Keratinocyte (primary cell): ENCODE results near the gene REV1. TPM values are rescaled to one million over a fixed set of nuclear protein-coding genes. Genes with fewer than 3 reads are reported as not detected.
A peak's percentile ranks its signal among the peaks of the same experiment; 100 is the strongest.

ENCODE experiments used
- DNase-seq: peaks from one replicate; pipeline ENCODE4 v3.0.0-alpha.2; 2011; ENCODE audit warnings: low read depth, missing footprints, low spot score
- FAIRE-seq: peaks from 2 replicates; lab custom pipeline; 2011; peaks lifted over from hg19 to GRCh38; lab: Jason Lieb, UNC
- H2AFZ ChIP-seq: 2 replicates; pipeline ENCODE4 v1.6.0; 2012; ENCODE audit warnings: low read length, control low read depth, inconsistent platforms; ENCODE audit not compliant: control insufficient read depth
- H3K27ac ChIP-seq: 2 replicates; pipeline ENCODE4 v1.5.1; 2011; ENCODE audit warnings: low read length; ENCODE audit not compliant: control insufficient read depth, insufficient read depth
- H3K27me3 ChIP-seq: 3 replicates; pipeline ENCODE4 v1.6.0; 2011; ENCODE audit warnings: low read length; ENCODE audit not compliant: control insufficient read depth, insufficient read depth; ENCODE audit errors: extremely low read depth
- H3K36me3 ChIP-seq, 2 experiments: 2 replicates in 1 of 2; 3 replicates in 1 of 2; pipeline ENCODE4 v1.5.1; 2011; ENCODE audit warnings: low read length in 2 of 2, mild to moderate bottlenecking in 1 of 2; ENCODE audit not compliant: control insufficient read depth in 2 of 2, insufficient read depth in 2 of 2; ENCODE audit errors: extremely low read depth in 1 of 2
- H3K4me1 ChIP-seq: 3 replicates; pipeline ENCODE4 v1.5.1; 2011; ENCODE audit warnings: low read length; ENCODE audit not compliant: control insufficient read depth, insufficient read depth; ENCODE audit errors: extremely low read depth
- H3K4me2 ChIP-seq: 3 replicates; pipeline ENCODE4 v1.6.0; 2011; ENCODE audit warnings: low read depth, low read length; ENCODE audit not compliant: control insufficient read depth, insufficient read depth; ENCODE audit errors: extremely low read depth
- H3K4me3 ChIP-seq, 3 experiments: fragments of 200-600 bp in 1 of 3; sonication (generic) in 1 of 3; 2 replicates in 2 of 3; 3 replicates in 1 of 3; pipeline ENCODE4 v1.5.1; 2011 to 2016; ENCODE audit warnings: low read length in 3 of 3, mild to moderate bottlenecking in 3 of 3, control low read depth in 2 of 3, inconsistent platforms in 1 of 3, low read depth in 1 of 3, mixed read lengths in 1 of 3, mixed run types in 1 of 3, moderate library complexity in 1 of 3; ENCODE audit not compliant: control insufficient read depth in 2 of 3, insufficient read depth in 2 of 3; ENCODE audit errors: extremely low read depth in 1 of 3
- H3K79me2 ChIP-seq: 2 replicates; pipeline ENCODE4 v1.6.0; 2012; ENCODE audit warnings: low read length; ENCODE audit not compliant: control insufficient read depth, insufficient read depth
- H3K9ac ChIP-seq: 3 replicates; pipeline ENCODE4 v1.6.0; 2011; ENCODE audit warnings: low read length; ENCODE audit not compliant: control insufficient read depth, insufficient read depth; ENCODE audit errors: extremely low read depth
- H3K9me1 ChIP-seq: 3 replicates; pipeline ENCODE4 v1.6.0; 2011; ENCODE audit warnings: low read length; ENCODE audit not compliant: control insufficient read depth, insufficient read depth; ENCODE audit errors: extremely low read depth
- H3K9me3 ChIP-seq: 2 replicates; pipeline ENCODE4 v1.5.1; 2012; ENCODE audit warnings: low read depth, low read length; ENCODE audit not compliant: control insufficient read depth
- H4K20me1 ChIP-seq: 3 replicates; pipeline ENCODE4 v1.6.0; 2011; ENCODE audit warnings: low read length; ENCODE audit not compliant: control insufficient read depth, insufficient read depth; ENCODE audit errors: extremely low read depth
- EZH2 ChIP-seq: IDR thresholded peaks from one replicate; pipeline ENCODE4 v1.6.1; 2012; ENCODE audit warnings: inconsistent platforms, mild to moderate bottlenecking, low read length, moderate library complexity
- dilution Hi-C: fragments of 300-500 bp; cut with MboI; formaldehyde crosslinking; loops from one replicate; pipeline ENCODE4 v1.7.0; 2020; ENCODE audit warnings: low sequenced_read_pairs; ENCODE audit not compliant: extremely low pct_ligation_motif_present
- polyA plus RNA-seq, 5 experiments: library from polyadenylated mRNA; depleted of rRNA in 3 of 5; stranded (reverse) in 3 of 5; stranded (forward) in 1 of 5; unstranded in 1 of 5; fragments of >200 nt; gene quantifications; 1 replicate in 1 of 5; 2 replicates in 3 of 5; 3 replicates in 1 of 5; pipeline versions ENCODE4 v1.2.1 to v1.2.3, GENCODE V29; 2011 to 2012; ENCODE audit warnings: missing spikeins in 2 of 5, low read depth in 1 of 5, low replicate concordance in 1 of 5
- TF ChIP-seq, protein P1 (sequence below), 3 experiments: IDR thresholded peaks in 1 of 3; conservative IDR thresholded peaks in 1 of 3; optimal IDR thresholded peaks in 1 of 3; 2 replicates in 2 of 3; 3 replicates in 1 of 3; pipeline versions ENCODE3 to v1.5.1; 2011; ENCODE audit warnings: low read length in 3 of 3, mild to moderate bottlenecking in 3 of 3, moderate library complexity in 2 of 3, control low read depth in 1 of 3, inconsistent platforms in 1 of 3; ENCODE audit not compliant: insufficient read depth in 2 of 3; ENCODE audit errors: extremely low read depth in 1 of 3

Gene REV1
- polyA plus RNA-seq, 1 donor (not counting 4 experiments of a cell fraction or from before 2014, with no cell fraction given): 56.4 TPM

DNA sequence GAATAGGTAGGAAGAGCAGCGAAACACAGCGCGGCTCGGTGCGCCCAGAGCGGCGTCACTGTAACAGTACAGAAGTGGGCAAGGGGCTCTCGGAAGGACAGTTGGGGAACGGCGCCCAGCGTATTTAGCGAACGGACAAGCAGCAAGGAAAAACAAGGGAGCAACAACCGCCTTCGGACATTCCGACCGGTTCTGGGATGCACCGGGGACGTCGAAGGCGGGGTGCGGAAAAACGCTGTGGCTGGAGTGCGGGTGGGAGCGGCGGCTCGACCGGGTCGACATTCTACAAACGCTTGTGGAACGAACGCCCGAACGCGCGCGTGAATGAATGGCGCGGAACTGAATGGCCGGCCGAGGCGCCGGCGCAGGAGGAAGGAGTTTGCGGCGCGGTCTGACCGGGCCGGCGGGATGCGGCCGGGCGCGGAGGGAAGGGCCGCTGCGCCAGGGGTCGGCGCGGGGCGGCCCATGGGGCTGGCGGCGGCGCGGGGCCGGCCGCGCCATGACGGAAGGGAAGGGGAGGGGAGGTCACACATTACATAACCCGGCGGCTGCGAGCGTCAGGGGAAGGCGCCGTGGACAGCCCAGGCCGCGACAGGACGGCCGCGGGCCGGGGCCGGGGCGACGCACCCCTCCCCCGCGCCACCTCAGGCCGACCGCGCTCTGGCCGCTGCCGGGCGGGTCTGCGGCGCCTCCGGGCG lies 605 bp downstream of the REV1 start:
- Histone ChIP-seq H3K9ac (peak overlapping the region; percentile 98), H4K20me1 (no peaks in the 10 kb centered on the region), H3K36me3 (no peaks in the 10 kb centered on the region), H3K27me3 (no peaks in the 10 kb centered on the region), H3K27ac (peak overlapping the region; percentile 97), H2AFZ (peak overlapping the region; percentile 40), H3K9me3 (no peaks in the 10 kb centered on the region), H3K4me3 (peak overlapping the region; percentile 76 to 84 (median 83)), H3K9me1 (no peaks in the 10 kb centered on the region), H3K4me2 (peak overlapping the region; percentile 88), H3K79me2 (peaks cover 52% of the 10 kb centered on the region), H3K4me1 (peaks cover 35% of the 10 kb centered on the region)
- DNase-seq (no peak), FAIRE-seq (no peak)
- dilution Hi-C loops: no loop called here
- TF ChIP-seq, protein P1, sequence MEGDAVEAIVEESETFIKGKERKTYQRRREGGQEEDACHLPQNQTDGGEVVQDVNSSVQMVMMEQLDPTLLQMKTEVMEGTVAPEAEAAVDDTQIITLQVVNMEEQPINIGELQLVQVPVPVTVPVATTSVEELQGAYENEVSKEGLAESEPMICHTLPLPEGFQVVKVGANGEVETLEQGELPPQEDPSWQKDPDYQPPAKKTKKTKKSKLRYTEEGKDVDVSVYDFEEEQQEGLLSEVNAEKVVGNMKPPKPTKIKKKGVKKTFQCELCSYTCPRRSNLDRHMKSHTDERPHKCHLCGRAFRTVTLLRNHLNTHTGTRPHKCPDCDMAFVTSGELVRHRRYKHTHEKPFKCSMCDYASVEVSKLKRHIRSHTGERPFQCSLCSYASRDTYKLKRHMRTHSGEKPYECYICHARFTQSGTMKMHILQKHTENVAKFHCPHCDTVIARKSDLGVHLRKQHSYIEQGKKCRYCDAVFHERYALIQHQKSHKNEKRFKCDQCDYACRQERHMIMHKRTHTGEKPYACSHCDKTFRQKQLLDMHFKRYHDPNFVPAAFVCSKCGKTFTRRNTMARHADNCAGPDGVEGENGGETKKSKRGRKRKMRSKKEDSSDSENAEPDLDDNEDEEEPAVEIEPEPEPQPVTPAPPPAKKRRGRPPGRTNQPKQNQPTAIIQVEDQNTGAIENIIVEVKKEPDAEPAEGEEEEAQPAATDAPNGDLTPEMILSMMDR (optimal IDR thresholded peaks at IDR 0.05 in 1 of 3, IDR thresholded peaks at IDR 0.05 in 1 of 3, conservative IDR thresholded peaks at IDR 0.05 in 1 of 3; ENCODE audit: extremely low read depth in 1 of 3, insufficient read depth in 2 of 3, low read length in 3 of 3): no peak
- TF ChIP-seq EZH2: no peak

DNA sequence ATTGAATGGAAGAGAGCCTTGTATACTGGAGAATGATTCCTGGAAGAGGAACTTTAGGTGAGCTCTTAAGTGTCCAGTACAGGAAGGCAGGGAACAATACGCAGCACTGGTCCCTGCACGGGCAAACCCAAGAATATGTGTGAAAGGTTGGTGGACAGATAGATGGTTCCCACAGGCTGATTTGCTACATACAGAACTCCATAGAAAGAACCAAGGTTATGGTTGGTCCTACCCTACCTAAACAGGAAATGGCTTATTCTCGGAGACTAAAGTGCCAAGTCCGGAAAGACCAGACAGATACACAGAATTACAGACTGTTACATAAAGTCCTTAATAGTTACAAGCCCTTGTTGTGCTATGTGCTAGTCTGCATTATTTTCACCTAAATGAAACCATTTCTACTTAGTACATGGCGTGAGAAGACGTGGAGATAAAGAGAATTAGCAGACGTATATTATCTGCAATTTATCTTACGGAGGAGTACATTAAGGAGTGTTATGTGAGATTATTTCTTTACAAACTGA lies 1.2 kb downstream of the REV1 start:
- no peak for DNase-seq
- peak overlapping the region; percentile 88 for H3K4me2 ChIP-seq
- no peaks in the 10 kb centered on the region for H3K9me1 ChIP-seq
- peak overlapping the region; percentile 98 for H3K9ac ChIP-seq
- H3K27ac ChIP-seq: peak overlapping the region; percentile 97
- H3K9me3 ChIP-seq: no peaks in the 10 kb centered on the region
- peaks cover 41% of the 10 kb centered on the region for H3K4me1 ChIP-seq
- H2AFZ ChIP-seq: no peak overlapping the region
- H3K79me2 ChIP-seq: peaks cover 58% of the 10 kb centered on the region
- H3K36me3 ChIP-seq: no peaks in the 10 kb centered on the region
- dilution Hi-C loops: no loop called here
- FAIRE-seq: peak; percentile 51
- no peaks in the 10 kb centered on the region for H4K20me1 ChIP-seq
- peak overlapping the region; percentile 76 to 84 (median 83) for H3K4me3 ChIP-seq
- TF ChIP-seq, protein P1 (optimal IDR thresholded peaks at IDR 0.05 in 1 of 3, IDR thresholded peaks at IDR 0.05 in 1 of 3, conservative IDR thresholded peaks at IDR 0.05 in 1 of 3; ENCODE audit: extremely low read depth in 1 of 3, insufficient read depth in 2 of 3, low read length in 3 of 3): no peak
- TF ChIP-seq EZH2: no peak
- no peaks in the 10 kb centered on the region for H3K27me3 ChIP-seq
